Stimulated activated effector memory CD8-positive, alpha-beta T cell treated with anti-CD3 and anti-CD28 coated beads, Interleukin-12 subunit alpha, Interleukin-12 subunit beta, amount 100 ng/mL, for 72 hours (primary cell): Measurements from ENCODE around the gene KRT37.
"Not testable (repeated sequence)": the region's sequence is repeated elsewhere in the genome, so short reads cannot be mapped to it uniquely, and the experiment has no call there.

ENCODE experiments used
- ATAC-seq: fragments of 150-1000 bp; cut with Tn5 transposase; 2 replicates; pipeline ENCODE4 v1.10.0; 2021
- DNase-seq, 2 donors: peaks; one replicate each; pipeline ENCODE4 v3.0.0; 2021 to 2022; ENCODE audit warnings: low spot score in 2 of 2
- H3K27ac Mint-ChIP-seq: one replicate; pipeline ENCODE4 v1.8.0; 2022; ENCODE audit warnings: mild to moderate bottlenecking, mixed read lengths
- H3K36me3 Mint-ChIP-seq: one replicate; pipeline ENCODE4 v1.8.0; 2022; ENCODE audit warnings: mild to moderate bottlenecking, mixed read lengths
- H3K4me1 Mint-ChIP-seq: one replicate; pipeline ENCODE4 v1.8.0; 2022; ENCODE audit warnings: mixed read lengths
- H3K4me3 Mint-ChIP-seq: one replicate; pipeline ENCODE4 v1.8.0; 2022; ENCODE audit warnings: mild to moderate bottlenecking, mixed read lengths
- H3K9me3 Mint-ChIP-seq: one replicate; pipeline ENCODE4 v1.8.0; 2022; ENCODE audit warnings: mixed read lengths

Gene KRT37

DNA sequence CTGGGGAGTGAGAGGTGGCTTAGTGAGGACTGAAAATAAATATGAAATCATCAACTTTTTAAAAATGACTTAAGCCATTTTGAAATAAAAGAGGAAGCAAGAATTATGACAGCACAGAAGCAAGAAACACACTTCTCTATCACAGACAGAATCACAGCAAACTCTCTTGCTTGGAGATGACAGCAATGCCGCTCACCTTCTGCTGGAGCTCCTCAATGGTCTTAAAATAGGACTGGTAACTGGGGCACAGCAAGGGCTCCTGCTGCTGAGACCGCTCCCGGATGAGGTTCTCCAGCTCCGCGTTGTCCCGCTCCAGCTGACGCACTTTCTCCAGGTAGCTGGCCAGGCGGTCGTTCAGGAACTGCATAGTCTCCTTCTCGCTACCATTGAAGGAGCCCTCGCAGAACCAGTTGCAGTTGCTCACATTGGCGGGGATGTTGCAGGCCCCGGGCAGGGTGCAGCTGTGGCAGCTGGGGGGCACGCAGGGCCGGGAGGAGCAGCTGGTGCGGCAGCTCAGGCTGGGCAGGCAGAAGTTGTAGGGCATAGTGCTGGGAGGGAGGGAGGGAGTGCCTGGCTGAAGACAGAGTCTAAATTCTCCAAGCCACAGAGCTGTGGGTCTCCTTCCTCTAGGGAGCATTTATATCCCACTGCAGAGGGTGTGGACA, 27.3 kb downstream of the KRT37 start, which contains the start of gene KRT31:
Gene KRT31, minus strand, starts transcription at position 613 of the 665 bp plus-strand sequence. Its CDS starts 69 bp downstream, at position 544.
- DNase-seq (no peak), ATAC-seq (no peak)
- Mint-ChIP-seq H3K9me3 (no peaks in the 10 kb centered on the region), H3K4me1 (peaks cover 3% of the 10 kb centered on the region), H3K27ac (peak within 1 kb of the TSS; percentile 14), H3K4me3 (no peak within 1 kb of the TSS), H3K36me3 (no peaks in the 10 kb centered on the region)

GRCh38 chr17:41396340-41396739, 28.0 kb downstream of the KRT37 start:
- Mint-ChIP-seq H3K9me3 (no peaks in the 10 kb centered on the region), H3K27ac (no peak overlapping the region), H3K36me3 (no peaks in the 10 kb centered on the region)

GRCh38 chr17:41395611-41396010, 28.8 kb downstream of the KRT37 start:
- H3K4me1 Mint-ChIP-seq, result no peaks in the 10 kb centered on the region
- H3K27ac Mint-ChIP-seq, result no peak overlapping the region
- no peak overlapping the region for H3K4me3 Mint-ChIP-seq
- no peak for DNase-seq
- no peaks in the 10 kb centered on the region for H3K36me3 Mint-ChIP-seq
- H3K9me3 Mint-ChIP-seq, result no peaks in the 10 kb centered on the region
- no peak for ATAC-seq

More at GRCh38 chr17:41396340-41396739, 28.0 kb downstream of the KRT37 start:
- DNase-seq (no peak), ATAC-seq (no peak)
- Mint-ChIP-seq H3K4me1 (no peaks in the 10 kb centered on the region), H3K4me3 (no peak overlapping the region)

- H3K9me3 Mint-ChIP-seq, H3K27ac Mint-ChIP-seq, H3K4me1 Mint-ChIP-seq, DNase-seq, ATAC-seq, H3K36me3 Mint-ChIP-seq, H3K4me3 Mint-ChIP-seq: not testable (repeated sequence)
Observed at GRCh38 chr17:41395044-41395443, 29.3 kb downstream of the KRT37 start.

DNA sequence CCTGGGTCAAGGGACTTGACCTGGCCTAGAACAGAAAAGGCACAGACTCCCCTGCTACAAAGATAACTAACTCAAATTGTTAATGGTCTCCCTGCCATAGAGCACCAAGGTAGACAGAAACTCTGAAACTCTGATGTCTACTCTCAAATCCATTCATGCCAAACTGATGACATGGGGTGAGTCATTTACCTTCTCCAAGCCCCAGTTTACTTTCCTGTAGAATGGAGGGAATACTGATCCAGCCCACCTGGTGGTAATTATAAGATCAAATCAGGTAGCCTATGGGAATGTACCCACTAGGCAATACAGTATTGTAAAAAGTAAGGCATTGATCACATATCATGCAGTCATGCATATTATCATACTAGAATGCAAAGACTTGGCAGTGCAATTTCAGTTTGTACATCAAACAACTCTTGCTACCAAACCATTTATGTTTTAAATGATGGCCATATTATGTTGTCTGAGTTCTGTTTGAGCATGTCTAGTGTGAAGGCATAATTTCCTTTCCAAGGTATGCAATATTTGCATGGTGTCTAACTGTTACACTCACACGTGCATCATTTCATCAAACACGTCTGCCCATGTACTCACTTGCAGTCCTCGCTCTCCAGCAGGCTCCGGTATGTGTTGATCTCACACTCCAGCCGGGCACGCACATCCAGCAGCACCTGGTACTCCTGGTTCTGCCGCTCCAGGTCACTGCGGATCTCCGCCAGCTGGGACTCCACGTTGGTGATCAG, 30.0 kb downstream of the KRT37 start:
- DNase-seq (no peak), ATAC-seq (no peak)
- Mint-ChIP-seq H3K4me1 (no peaks in the 10 kb centered on the region), H3K27ac (no peak overlapping the region), H3K4me3 (no peak overlapping the region), H3K9me3 (no peaks in the 10 kb centered on the region), H3K36me3 (no peaks in the 10 kb centered on the region)

DNA sequence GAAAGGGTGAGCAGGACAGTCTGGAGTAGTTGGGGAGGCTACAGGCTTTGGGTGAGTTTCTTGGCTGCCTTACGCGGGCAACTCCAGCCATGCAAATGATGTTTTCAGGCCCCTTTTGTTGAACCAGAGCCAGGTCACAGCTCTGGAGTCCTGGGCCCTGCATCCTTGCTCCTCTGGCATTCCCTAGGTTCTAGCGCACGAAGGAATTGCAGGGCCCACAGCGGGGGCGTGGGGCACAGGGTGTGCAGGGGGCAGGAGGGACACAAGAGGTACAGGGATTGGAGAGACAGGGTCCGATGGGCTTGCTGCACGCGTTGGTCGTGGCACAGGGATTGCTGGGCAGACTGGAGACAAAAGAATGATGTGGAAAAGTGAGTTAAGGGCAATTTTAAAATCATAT, 30.6 kb downstream of the KRT37 start:
- ATAC-seq, result no peak
- Mint-ChIP-seq H3K9me3 (no peaks in the 10 kb centered on the region), H3K27ac (no peak overlapping the region)

GRCh38 chr17:41393294-41393693, 31.1 kb downstream of the KRT37 start:
- no peak for DNase-seq
- no peak overlapping the region for H3K27ac Mint-ChIP-seq
- H3K4me1 Mint-ChIP-seq, result no peaks in the 10 kb centered on the region
- H3K36me3 Mint-ChIP-seq, result no peaks in the 10 kb centered on the region
- H3K9me3 Mint-ChIP-seq, result no peaks in the 10 kb centered on the region
- ATAC-seq, result no peak
- H3K4me3 Mint-ChIP-seq, result no peak overlapping the region

More for the DNA sequence above, 30.6 kb downstream of the KRT37 start:
- Mint-ChIP-seq H3K36me3 (no peaks in the 10 kb centered on the region), H3K4me3 (no peak overlapping the region), H3K4me1 (no peaks in the 10 kb centered on the region)
- no peak for DNase-seq

- H3K36me3 Mint-ChIP-seq, result no peaks in the 10 kb centered on the region
- no peaks in the 10 kb centered on the region for H3K4me1 Mint-ChIP-seq
- ATAC-seq, result no peak
Observed at GRCh38 chr17:41392278-41392677, 32.1 kb downstream of the KRT37 start.

DNA sequence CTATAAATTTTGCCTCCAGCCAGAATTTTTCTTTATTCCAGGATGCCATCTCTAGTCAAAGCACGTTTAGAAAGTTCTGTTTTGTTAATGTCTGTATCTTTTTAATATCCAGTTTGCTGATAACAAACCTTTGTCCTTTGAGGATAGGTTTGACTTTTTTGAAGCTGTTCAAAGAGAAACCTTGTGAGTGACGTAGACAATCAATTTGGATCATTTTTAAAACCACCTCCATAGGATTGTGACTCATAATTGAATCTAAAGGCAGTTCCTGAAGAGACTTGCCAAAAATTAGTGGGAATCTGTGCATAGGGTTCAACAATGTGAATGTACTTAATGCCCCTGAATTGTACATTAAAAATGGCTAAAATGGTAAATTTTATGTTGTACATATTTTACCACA, 32.9 kb downstream of the KRT37 start:
- peaks cover 2% of the 10 kb centered on the region for H3K9me3 Mint-ChIP-seq
- H3K27ac Mint-ChIP-seq, result no peak overlapping the region
- ATAC-seq, result no peak
- no peaks in the 10 kb centered on the region for H3K36me3 Mint-ChIP-seq
- no peaks in the 10 kb centered on the region for H3K4me1 Mint-ChIP-seq
- no peak for DNase-seq
- no peak overlapping the region for H3K4me3 Mint-ChIP-seq

More at GRCh38 chr17:41392278-41392677, 32.1 kb downstream of the KRT37 start:
- no peaks in the 10 kb centered on the region for H3K9me3 Mint-ChIP-seq
- no peak overlapping the region for H3K4me3 Mint-ChIP-seq
- no peak overlapping the region for H3K27ac Mint-ChIP-seq
- no peak for DNase-seq

DNA sequence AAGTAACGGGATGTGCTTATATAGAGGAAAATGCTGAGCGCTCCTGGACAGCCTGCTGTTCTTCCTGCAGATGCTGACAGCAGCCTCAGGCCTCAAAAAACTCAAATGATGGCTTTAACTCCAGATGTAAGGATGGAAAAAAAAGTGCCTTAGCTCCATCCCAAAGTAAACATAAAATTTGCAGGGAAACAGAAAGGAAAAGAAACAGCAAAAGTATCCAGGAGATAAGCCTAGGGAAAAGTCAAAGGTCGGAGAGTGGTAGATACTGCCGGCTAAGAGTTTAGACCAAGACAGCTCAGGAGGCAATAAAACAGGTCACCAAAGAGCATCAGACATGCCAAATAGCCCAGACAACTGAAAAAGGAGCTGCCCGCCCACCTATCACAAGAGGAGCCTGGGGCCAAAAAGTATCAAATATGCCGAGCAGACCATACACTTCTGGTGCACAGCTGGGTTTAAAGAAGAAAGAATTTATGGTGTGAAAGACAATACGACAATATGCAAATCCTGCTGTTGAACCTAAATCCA, 33.9 kb downstream of the KRT37 start:
- no peaks in the 10 kb centered on the region for H3K4me1 Mint-ChIP-seq
- H3K9me3 Mint-ChIP-seq, result peaks cover 6% of the 10 kb centered on the region
- ATAC-seq (no peak), DNase-seq (no peak)
- H3K36me3 Mint-ChIP-seq, result no peaks in the 10 kb centered on the region
- no peak overlapping the region for H3K4me3 Mint-ChIP-seq
- no peak overlapping the region for H3K27ac Mint-ChIP-seq

DNA sequence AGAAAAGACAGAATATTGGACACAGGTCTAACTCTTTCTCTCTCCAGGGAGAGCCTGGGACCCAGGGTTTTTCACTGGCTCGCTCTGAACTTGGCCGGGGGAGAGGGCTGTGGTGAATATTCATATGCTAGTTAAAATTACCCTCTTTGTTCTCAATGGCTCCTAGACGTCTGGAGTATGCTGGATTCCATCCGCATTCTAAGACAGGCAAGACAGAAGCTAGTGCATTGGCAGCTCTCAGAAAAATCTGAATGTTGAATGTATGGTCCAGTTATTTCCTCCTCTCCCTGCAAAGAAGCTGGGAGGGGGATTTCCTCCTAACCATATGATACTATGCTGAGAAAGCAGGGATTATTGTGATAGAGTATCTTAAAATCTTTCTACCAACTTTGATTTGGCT, 36.7 kb downstream of the KRT37 start:
- Mint-ChIP-seq H3K27ac (no peak overlapping the region), H3K9me3 (peaks cover 6% of the 10 kb centered on the region), H3K4me3 (no peak overlapping the region), H3K36me3 (no peaks in the 10 kb centered on the region), H3K4me1 (no peaks in the 10 kb centered on the region)
- no peak for DNase-seq
- no peak for ATAC-seq

GRCh38 chr17:41386227-41386626, 38.2 kb downstream of the KRT37 start:
- no peaks in the 10 kb centered on the region for H3K4me1 Mint-ChIP-seq
- H3K9me3 Mint-ChIP-seq, result peaks cover 6% of the 10 kb centered on the region
- DNase-seq (no peak), ATAC-seq (no peak)
- no peaks in the 10 kb centered on the region for H3K36me3 Mint-ChIP-seq
- H3K4me3 Mint-ChIP-seq, result no peak overlapping the region
- no peak overlapping the region for H3K27ac Mint-ChIP-seq

GRCh38 chr17:41383690-41384089, 40.7 kb downstream of the KRT37 start:
- Mint-ChIP-seq H3K36me3 (no peaks in the 10 kb centered on the region), H3K27ac (no peak overlapping the region), H3K4me3 (no peak overlapping the region), H3K9me3 (peaks cover 6% of the 10 kb centered on the region), H3K4me1 (no peaks in the 10 kb centered on the region)
- DNase-seq (no peak), ATAC-seq (no peak)

DNA sequence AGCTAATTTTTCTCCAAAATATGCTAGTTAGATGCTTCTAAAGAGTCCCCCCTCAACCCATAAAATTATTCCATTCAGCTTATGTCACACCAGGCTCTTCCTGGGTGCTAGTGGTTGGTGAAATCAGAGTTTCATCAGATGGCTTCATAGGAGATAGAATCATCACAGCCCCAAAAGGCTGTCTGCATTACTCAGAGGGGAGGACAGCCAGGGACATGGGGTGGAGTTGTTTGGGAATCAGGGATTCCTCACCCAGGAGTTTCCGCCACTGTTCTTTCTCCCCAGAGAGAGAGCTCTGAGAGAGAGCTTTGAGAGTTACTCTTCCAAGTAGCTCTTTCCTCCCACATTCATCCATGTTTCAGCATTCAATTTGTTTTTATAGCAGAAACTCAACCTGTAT, 42.0 kb downstream of the KRT37 start:
- ATAC-seq (no peak), DNase-seq (no peak)
- H3K4me1 Mint-ChIP-seq, result no peaks in the 10 kb centered on the region
- no peak overlapping the region for H3K27ac Mint-ChIP-seq
- no peaks in the 10 kb centered on the region for H3K36me3 Mint-ChIP-seq
- H3K4me3 Mint-ChIP-seq, result no peak overlapping the region
- H3K9me3 Mint-ChIP-seq, result peaks cover 6% of the 10 kb centered on the region

- not testable (repeated sequence) for ATAC-seq, H3K9me3 Mint-ChIP-seq, H3K27ac Mint-ChIP-seq, H3K36me3 Mint-ChIP-seq, H3K4me3 Mint-ChIP-seq, H3K4me1 Mint-ChIP-seq, DNase-seq
Observed at GRCh38 chr17:41381943-41382342, 42.4 kb downstream of the KRT37 start, which contains the start of gene KRT34. Gene KRT34, minus strand, starts transcription at chr17:41382306. Its CDS starts 60 bp downstream, at chr17:41382246.

- not testable (repeated sequence) for ATAC-seq, DNase-seq, H3K27ac Mint-ChIP-seq, H3K4me3 Mint-ChIP-seq, H3K4me1 Mint-ChIP-seq, H3K9me3 Mint-ChIP-seq, H3K36me3 Mint-ChIP-seq
Observed at GRCh38 chr17:41380091-41380490, 44.3 kb downstream of the KRT37 start.
